ENCODE data around the gene HINT3.
"Not testable (repeated sequence)": the region's sequence is repeated elsewhere in the genome, so short reads cannot be mapped to it uniquely, and the experiment has no call there.

The HINT3 gene

GRCh38 chr6:125940247-125941041 is 16.1 kb upstream of the HINT3 start:
- DNase-seq = no peak

GRCh38 chr6:125942672-125943527 is 13.7 kb upstream of the HINT3 start:
- no peak for DNase-seq

- no peak for DNase-seq
Observed at GRCh38 chr6:125943528-125944433, 12.8 kb upstream of the HINT3 start.

- DNase-seq = no peak
Observed at GRCh38 chr6:125944434-125944816, 12.1 kb upstream of the HINT3 start.

- DNase-seq = no peak
Observed at GRCh38 chr6:125944896-125945295, 11.7 kb upstream of the HINT3 start.

GRCh38 chr6:125945378-125946141 is 11.0 kb upstream of the HINT3 start:
- DNase-seq = no peak

- no peak for DNase-seq
Observed at GRCh38 chr6:125947615-125948014, 9.0 kb upstream of the HINT3 start.

- no peak for DNase-seq
Observed at GRCh38 chr6:125948455-125948854, 8.1 kb upstream of the HINT3 start.

- DNase-seq = no peak
Observed at GRCh38 chr6:125949069-125949468, 7.5 kb upstream of the HINT3 start.

- DNase-seq = no peak
Observed at GRCh38 chr6:125950293-125950692, 6.3 kb upstream of the HINT3 start.

GRCh38 chr6:125950716-125951115 is 5.9 kb upstream of the HINT3 start:
- not testable (repeated sequence) for DNase-seq

GRCh38 chr6:125951323-125951722 is 5.2 kb upstream of the HINT3 start:
- no peak for DNase-seq

- no peak for DNase-seq
Observed at GRCh38 chr6:125952764-125953501, 3.6 kb upstream of the HINT3 start.

GRCh38 chr6:125953502-125953875 is 3.1 kb upstream of the HINT3 start:
- DNase-seq = no peak

GRCh38 chr6:125954735-125955339 is 1.7 kb upstream of the HINT3 start:
- no peak for DNase-seq

- no peak for DNase-seq
Observed at GRCh38 chr6:125955973-125956372, 597 bp upstream of the HINT3 start.

- DNase-seq = no peak
Observed at GRCh38 chr6:125957391-125957693, 772 bp downstream of the HINT3 start.

GRCh38 chr6:125957845-125958244 is 1.3 kb downstream of the HINT3 start:
- no peak for DNase-seq

GRCh38 chr6:125959041-125959440 is 2.5 kb downstream of the HINT3 start:
- DNase-seq = no peak

GRCh38 chr6:125961117-125961516 is 4.5 kb downstream of the HINT3 start:
- no peak for DNase-seq

GRCh38 chr6:125962900-125963497 is 6.4 kb downstream of the HINT3 start:
- DNase-seq = no peak

Measured in activated CD4-positive, CD25-positive, alpha-beta regulatory T cell (primary cell).